ENCODE data around the gene SH3GL1. TPM values are rescaled to one million over a fixed set of nuclear protein-coding genes. Genes with fewer than 3 reads are reported as not detected.

The SH3GL1 gene, protein sequence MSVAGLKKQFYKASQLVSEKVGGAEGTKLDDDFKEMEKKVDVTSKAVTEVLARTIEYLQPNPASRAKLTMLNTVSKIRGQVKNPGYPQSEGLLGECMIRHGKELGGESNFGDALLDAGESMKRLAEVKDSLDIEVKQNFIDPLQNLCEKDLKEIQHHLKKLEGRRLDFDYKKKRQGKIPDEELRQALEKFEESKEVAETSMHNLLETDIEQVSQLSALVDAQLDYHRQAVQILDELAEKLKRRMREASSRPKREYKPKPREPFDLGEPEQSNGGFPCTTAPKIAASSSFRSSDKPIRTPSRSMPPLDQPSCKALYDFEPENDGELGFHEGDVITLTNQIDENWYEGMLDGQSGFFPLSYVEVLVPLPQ
- total RNA-seq: 10 to 100 TPM; 40.3 to 41.1 TPM

DNA sequence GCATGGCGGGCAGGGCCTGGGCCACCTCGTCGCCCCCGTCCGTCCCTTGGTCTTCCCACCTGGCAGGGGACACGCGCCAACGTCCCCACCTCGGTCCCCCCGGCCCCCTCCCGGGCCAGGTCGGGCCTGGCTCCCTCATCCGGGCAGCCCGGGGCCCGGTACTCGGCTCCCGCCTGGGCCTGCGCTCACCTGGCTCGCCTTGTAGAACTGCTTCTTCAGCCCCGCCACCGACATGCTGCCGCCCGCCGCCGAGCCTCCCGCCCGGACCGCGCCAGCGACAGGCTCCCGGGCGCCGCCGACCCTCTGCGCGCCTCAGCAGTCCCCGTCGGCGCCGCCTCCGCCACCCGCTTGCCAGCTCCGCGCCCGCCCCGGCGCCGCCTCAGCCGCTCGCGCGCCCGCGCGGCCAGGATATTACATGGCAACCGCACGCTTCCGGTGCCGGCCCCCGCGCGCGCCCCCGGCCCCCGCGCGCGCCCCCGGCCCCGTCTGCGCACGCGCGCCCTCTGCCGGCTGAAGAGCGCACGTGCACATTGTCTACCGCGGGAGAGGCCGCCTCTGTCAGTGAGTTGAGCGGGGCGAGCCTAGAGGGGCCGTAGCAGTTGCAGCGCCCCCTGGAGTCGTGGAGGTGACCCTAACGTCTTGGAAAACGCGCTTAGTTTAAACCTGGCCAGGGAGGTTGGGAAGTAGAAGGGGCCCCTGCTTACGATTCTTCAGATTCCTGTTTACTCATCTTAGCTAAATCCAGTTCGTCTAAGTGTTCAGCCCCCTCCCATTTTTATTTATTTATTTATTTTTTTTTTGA, at the start of gene SH3GL1:
TSS of gene SH3GL1 (minus strand) at position 413 of the 802 bp plus-strand sequence. CDS start at position 234, 179 bp downstream.
- Mint-ChIP-seq H3K36me3 (peaks cover 36% of the 10 kb centered on the region), H3K4me1 (peaks cover 43% of the 10 kb centered on the region), H3K9me3 (no peaks in the 10 kb centered on the region), H3K27ac (peak within 1 kb of the TSS; percentile 96), H3K4me3 (peak within 1 kb of the TSS; percentile 95), H3K27me3 (no peaks in the 10 kb centered on the region)
- DNase-seq: peak; percentile 91

DNA sequence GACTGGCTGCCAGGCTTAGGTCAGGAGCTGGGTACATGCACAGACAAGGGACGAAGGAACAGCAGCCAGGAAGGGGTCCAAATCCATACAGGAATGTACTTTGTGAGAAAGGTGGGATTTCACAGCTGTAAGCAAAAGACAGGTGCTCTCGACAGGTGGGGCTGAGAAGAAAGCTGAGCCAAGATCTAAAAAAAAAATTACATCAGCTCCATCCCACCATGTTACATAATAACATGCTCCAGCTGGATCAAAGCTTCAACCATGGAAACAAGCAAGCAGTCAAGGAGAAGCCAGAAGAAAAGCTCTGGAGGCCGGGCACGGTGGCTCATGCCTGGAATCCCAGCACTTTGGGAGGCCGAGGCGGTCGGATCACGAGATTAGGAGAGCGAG, 49.3 kb upstream of the SH3GL1 start:
- Mint-ChIP-seq H3K4me3 (no peak overlapping the region), H3K9me3 (no peaks in the 10 kb centered on the region), H3K4me1 (peaks cover 1% of the 10 kb centered on the region), H3K36me3 (peaks cover 5% of the 10 kb centered on the region), H3K27ac (no peak overlapping the region), H3K27me3 (no peaks in the 10 kb centered on the region)
- no peak for DNase-seq

DNA sequence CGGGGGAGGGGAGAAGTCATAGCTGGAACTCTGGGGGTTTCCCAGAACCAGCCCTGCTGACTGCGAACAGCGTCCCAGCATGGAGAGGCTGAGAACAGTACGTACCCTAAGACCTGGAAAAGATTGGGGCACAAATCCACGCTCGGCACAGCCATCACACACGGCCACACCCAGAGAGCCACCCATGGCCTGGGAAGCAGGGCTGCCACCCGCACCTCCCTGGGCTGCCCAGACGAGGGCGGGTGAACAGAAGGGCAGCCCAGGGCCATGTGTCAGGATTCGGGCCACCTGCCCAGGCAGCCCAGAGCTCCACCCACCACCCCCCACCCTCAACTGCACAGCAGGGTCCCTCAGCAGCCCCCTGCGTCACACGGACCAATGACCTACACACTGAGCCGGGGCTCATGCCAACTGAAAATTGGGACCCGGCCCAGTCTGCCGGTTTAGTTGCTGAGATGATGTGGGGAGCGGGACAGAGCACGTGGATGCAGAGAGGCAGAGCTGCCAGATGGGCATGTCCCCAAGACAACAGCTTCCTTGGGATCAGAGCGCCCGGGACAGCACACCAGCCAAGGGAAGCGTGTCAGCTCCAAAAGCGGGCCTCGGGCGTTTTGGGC, 48.8 kb upstream of the SH3GL1 start:
- no peak for DNase-seq
- Mint-ChIP-seq H3K36me3 (peaks cover 5% of the 10 kb centered on the region), H3K4me1 (peaks cover 1% of the 10 kb centered on the region), H3K4me3 (no peak overlapping the region), H3K27me3 (no peaks in the 10 kb centered on the region), H3K9me3 (no peaks in the 10 kb centered on the region), H3K27ac (no peak overlapping the region)

DNA sequence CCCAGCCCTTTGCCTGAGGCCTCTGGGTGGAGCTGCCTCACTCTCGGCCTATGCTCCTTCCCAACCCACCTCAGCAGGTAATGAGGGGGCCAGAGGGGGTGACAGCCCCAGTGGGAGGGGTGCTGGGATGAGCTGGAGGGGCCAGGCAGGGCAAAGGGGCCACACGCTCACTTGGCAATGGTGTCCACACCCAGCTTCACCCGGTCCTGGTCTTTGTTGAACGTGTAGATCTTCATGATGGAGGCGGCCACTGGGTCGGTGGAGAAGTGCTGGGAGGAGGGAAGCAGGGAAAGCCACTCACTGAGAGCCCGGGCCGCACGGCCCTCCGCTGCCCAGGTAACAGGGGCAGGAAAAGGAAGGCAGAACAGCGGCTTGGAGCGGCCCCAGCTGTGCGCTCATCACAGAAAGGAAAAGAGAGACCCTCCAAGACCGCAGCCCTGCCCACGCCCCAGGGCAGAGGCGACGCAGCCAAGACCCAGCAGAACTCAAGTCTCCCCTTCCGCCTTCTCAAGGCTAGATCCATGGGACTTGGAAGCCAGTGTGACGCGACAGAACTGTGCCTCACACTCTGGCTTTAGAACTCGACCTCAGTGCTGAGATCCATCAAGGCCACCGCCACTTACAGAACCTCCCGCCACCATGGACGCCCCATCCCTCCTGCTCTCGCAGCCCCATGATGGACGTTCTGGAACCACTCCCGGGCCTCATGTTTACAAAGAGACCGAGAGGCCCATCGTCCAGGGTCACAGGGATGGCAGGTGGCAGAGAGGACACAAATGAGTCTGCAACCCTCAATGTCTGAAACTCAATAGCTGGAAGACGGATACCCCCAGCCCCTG, 48.0 kb upstream of the SH3GL1 start:
- H3K9me3 Mint-ChIP-seq: no peaks in the 10 kb centered on the region
- no peaks in the 10 kb centered on the region for H3K27me3 Mint-ChIP-seq
- DNase-seq: no peak
- peaks cover 5% of the 10 kb centered on the region for H3K36me3 Mint-ChIP-seq
- no peak overlapping the region for H3K4me3 Mint-ChIP-seq
- H3K4me1 Mint-ChIP-seq: peaks cover 1% of the 10 kb centered on the region
- peak overlapping the region; percentile 29 for H3K27ac Mint-ChIP-seq

DNA sequence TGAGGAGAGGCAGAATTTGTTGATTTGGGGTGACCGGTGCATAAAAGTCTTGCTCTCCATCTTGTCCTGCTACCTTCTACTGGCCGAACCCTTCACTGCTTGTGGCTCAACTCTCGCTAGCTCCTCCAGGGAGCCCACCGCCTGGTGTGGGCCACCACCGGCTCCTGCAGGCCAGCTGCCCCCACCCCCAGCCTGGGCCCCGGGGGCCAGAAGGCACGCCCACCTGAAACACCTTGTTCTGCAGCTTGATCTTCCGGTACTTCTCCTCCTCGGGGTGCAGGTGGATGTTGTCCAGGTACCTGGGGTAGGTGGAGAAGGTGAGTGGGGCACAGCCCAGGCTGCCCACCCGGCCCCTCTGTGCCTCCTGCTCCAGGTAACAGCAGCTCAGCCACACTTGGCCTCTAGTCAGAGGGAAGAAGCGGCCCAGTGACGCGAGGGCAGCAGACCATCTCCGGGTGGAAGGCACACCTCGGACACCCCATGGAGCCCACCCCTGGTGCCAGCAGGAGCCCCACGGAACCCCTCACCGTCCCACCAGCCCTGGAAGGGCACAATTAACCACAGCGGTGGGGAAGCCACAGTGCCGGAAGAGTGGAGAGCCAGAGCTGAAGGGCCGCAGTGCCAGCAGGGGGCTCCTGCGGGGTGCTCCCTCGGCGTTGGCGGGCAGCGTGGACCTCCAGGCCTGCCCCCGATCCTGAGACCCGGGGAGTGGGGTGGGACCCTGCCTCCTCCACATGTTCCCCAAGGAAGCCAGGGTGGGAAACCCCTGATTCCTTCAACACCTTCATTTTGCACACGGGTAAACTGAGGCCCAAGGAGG, 47.2 kb upstream of the SH3GL1 start:
- peaks cover 5% of the 10 kb centered on the region for H3K36me3 Mint-ChIP-seq
- no peak overlapping the region for H3K4me3 Mint-ChIP-seq
- H3K27ac Mint-ChIP-seq: no peak overlapping the region
- no peaks in the 10 kb centered on the region for H3K9me3 Mint-ChIP-seq
- peaks cover 1% of the 10 kb centered on the region for H3K4me1 Mint-ChIP-seq
- H3K27me3 Mint-ChIP-seq: no peaks in the 10 kb centered on the region
- DNase-seq: no peak

DNA sequence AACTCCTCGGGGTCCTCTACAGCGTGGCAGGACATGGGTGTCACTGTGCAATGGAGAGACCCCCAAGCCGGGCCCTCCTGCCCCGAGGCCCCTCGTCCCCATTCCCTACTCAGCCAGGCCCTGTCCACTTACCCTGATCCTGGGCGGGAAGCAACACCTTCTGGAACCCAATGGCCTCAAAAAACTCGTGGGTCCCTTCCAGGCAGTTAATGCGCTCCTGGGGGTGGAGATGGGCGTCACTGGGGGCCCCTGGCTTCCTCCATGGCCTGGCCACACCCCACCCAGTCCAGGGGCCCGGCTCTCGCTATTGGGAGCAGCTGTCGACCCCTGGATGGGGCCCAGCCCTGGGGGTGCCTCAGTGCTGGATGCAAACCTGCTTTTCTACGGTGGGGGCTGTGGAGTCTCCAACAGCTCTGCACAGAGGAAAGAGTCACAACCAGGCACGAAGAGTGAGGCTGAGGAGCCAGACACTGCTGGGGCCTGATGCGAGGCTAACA, 46.4 kb upstream of the SH3GL1 start:
- H3K27ac Mint-ChIP-seq: no peak overlapping the region
- DNase-seq: no peak
- H3K9me3 Mint-ChIP-seq: no peaks in the 10 kb centered on the region
- H3K27me3 Mint-ChIP-seq: no peaks in the 10 kb centered on the region
- H3K4me3 Mint-ChIP-seq: no peak overlapping the region
- H3K4me1 Mint-ChIP-seq: peaks cover 1% of the 10 kb centered on the region
- H3K36me3 Mint-ChIP-seq: peaks cover 9% of the 10 kb centered on the region

DNA sequence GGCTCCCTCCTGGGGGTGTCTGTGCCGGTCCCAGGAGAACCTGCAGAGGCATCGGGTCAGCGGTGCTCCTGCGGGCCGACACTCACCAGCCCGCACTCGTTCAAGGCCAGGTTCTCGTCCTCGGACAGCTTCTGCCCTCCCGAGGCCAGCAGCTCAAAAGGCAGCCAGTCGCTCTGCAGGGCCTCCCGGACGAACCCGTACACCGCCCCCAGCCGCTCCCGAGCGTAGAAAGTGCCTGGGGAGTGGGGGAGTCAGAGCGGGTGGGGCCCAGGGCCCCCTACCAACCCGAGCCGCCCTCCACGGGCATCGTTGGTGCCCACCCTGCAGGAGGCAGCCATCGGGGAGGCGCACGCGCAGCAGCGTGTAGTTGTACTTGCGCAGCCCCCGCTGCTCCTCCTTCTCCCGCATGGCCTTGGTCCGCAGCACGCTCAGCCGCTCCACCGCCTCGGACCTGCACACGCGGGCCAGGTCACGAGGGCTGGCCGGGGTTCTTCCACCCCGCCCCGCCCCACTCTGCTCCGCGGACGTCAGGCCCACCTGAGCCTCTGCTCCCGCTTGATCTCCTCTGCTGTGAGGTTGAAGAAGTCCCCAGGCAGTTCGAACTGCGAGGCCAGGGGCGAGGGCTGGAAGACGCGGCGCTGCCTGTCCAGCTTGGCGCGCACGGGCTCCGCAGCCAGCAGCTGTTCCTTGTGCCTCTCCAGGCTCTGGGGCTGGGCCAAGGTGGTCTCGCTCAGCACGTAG, 45.8 kb upstream of the SH3GL1 start:
- peaks cover 9% of the 10 kb centered on the region for H3K36me3 Mint-ChIP-seq
- H3K9me3 Mint-ChIP-seq: no peaks in the 10 kb centered on the region
- no peaks in the 10 kb centered on the region for H3K27me3 Mint-ChIP-seq
- no peak overlapping the region for H3K4me3 Mint-ChIP-seq
- H3K4me1 Mint-ChIP-seq: peaks cover 1% of the 10 kb centered on the region
- no peak overlapping the region for H3K27ac Mint-ChIP-seq
- no peak for DNase-seq

DNA sequence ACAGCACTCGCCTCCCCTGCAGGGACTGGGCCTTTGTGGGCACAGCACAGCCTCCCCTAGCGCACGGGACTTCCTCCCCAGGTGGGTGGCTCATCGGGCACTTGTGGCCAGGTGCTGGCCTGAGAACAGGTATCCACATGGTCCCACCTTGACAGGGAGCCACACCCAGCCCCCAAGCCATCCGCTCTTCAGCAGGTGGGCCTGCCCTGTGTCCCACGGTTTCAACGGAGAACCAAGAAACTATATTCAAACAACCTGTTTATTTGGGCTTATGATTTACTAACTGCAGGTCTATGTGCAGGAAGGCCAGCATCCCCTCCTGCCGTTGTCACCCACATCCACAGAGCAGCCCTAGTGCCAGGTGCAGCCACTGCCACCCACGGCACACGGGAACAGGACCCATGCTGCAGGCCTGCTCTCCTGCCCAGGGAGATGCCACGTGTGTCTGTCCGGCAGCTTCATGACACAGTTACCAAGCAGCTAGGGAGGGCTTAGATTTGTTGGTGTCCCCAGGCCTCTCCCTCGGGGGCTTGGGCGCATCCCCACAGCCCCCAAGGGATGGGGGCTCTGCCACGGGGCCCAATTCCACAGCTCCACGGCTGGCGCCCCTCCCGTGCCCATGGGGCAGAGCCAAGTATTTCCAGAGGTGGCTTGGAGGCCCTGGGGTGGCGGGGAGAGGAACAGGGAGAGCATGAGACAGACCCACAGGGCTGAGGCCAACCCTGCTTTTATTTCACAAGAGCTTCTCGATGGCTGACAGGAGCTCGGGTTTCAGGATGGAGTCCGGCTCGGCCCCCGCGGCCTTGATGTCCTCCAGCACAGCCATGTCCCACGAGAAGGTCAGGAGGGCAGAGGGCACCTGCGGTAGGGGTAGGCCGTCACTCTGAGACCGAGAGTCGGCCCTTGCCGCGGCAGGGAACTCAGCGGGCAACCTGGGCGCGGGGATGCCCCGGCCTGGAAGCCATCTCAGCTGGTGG, 44.7 kb upstream of the SH3GL1 start:
- H3K9me3 Mint-ChIP-seq: no peaks in the 10 kb centered on the region
- H3K4me1 Mint-ChIP-seq: peaks cover 1% of the 10 kb centered on the region
- no peak for DNase-seq
- H3K27me3 Mint-ChIP-seq: no peaks in the 10 kb centered on the region
- H3K4me3 Mint-ChIP-seq: no peak overlapping the region
- peaks cover 12% of the 10 kb centered on the region for H3K36me3 Mint-ChIP-seq
- no peak overlapping the region for H3K27ac Mint-ChIP-seq

DNA sequence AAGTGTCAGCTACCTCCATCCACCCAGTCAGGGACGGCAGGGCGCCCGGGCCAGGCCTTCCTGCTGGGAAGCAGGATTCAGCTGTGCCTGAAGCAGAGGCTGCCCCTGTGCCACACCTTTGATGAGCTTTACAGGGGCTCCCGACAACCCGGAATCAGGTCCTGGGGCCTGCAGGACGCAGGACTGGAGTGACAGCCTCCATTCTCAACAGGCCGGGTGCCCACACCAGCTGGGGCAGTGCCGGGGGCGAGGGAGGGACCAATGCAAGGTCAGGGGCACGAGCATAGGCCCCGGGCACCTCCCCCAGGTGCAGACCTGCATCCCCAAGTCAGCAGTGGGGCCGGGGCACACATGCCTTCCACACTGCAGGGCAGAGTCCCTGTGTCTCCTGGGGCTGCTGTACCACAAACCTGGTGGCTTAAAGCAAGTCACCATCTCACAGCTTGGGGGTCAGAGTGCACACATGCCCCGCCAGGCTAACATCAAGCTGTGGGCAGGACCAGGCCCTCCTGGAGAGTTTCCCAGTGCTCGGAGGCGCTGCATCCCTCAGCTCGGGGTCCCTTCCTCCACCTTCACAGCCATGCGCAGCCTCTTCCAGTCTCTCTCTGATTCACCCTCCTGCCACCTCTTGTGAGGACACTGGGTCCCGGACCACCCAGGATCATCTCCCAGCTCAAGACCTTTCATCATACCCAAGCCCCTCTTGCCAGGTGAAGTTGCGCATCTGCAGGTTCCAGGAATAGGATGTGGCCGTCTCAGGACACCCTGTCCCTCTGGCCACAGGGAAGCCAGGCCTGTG, 43.8 kb upstream of the SH3GL1 start:
- no peak for DNase-seq
- Mint-ChIP-seq H3K4me3 (no peak overlapping the region), H3K9me3 (no peaks in the 10 kb centered on the region), H3K27ac (no peak overlapping the region), H3K27me3 (no peaks in the 10 kb centered on the region), H3K36me3 (peaks cover 16% of the 10 kb centered on the region), H3K4me1 (peaks cover 1% of the 10 kb centered on the region)

DNA sequence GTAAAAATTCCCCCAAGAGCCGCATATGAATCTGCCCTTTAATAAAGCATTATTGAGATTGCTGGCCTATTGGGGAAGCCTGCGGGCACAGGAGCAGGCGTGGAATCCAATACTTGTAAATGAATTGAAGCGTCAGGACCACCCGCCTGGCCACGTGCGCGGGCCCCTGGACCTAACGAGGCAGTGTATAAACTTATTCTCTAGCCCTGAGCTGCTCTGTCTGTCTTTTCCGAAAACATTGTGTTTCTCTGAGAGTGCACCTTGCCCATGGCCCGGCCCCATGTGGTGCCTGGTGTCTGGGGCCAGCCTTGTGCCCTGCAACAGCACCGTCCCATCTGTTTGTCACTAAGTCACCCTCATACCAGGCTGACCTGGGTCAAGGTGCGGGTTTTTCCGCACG, 42.8 kb upstream of the SH3GL1 start:
- Mint-ChIP-seq H3K27me3 (no peaks in the 10 kb centered on the region), H3K27ac (no peak overlapping the region), H3K36me3 (peaks cover 22% of the 10 kb centered on the region), H3K9me3 (no peaks in the 10 kb centered on the region), H3K4me1 (no peaks in the 10 kb centered on the region), H3K4me3 (no peak overlapping the region)
- no peak for DNase-seq

DNA sequence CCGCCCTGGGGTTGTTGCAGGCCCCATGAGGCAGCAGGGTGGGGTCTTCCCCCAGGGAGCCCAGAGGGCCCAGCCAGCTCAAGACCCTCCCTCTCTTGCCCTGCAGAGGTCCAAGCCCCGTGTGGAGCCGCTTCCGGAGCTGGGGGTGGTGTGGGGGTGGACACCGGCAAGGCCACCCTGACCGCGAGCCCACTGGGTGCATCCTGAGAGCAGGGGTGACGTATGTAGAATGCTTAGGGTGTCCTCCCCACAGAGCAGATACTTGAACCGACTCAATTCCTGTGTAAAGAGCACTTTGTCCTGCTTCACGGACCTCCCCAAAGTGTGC, 42.4 kb upstream of the SH3GL1 start:
- Mint-ChIP-seq H3K4me3 (no peak overlapping the region), H3K9me3 (no peaks in the 10 kb centered on the region), H3K4me1 (no peaks in the 10 kb centered on the region), H3K27ac (no peak overlapping the region), H3K27me3 (no peaks in the 10 kb centered on the region), H3K36me3 (peaks cover 25% of the 10 kb centered on the region)
- DNase-seq: no peak

Measured in activated naive CD8-positive, alpha-beta T cell treated with anti-CD3 and anti-CD28 coated beads for 36 hours (primary cell).